SK-N-SH treated with all-trans-retinoic acid at 6 μM for 48 hours (cell line): ENCODE results near the gene WDR18.

ENCODE experiments used
- BACH2 ChIP-seq: fragments of 250-450 bp; sonication (Bioruptor Pico); IDR thresholded peaks from 2 replicates; pipeline ENCODE4 v1.9.0; 2021; ENCODE audit warnings: mild to moderate bottlenecking, borderline replicate concordance
- CREB5 ChIP-seq: fragments of 250-450 bp; sonication (Bioruptor Pico); IDR thresholded peaks from 2 replicates; pipeline ENCODE4 v1.5.1; 2020; ENCODE audit warnings: low read depth, mild to moderate bottlenecking, moderate library complexity
- CSRNP3 ChIP-seq: fragments of 250-450 bp; sonication (Bioruptor Pico); IDR thresholded peaks from 2 replicates; pipeline ENCODE4 v1.5.1; 2021; ENCODE audit warnings: mild to moderate bottlenecking, moderate library complexity
- ESRRG ChIP-seq: fragments of 250-450 bp; sonication (Bioruptor Pico); IDR thresholded peaks from 2 replicates; pipeline ENCODE4 v1.6.1; 2021; ENCODE audit warnings: mild to moderate bottlenecking
- PATZ1 ChIP-seq: fragments of 250-450 bp; sonication (Bioruptor Pico); IDR thresholded peaks from 2 replicates; pipeline ENCODE4 v1.8.0; 2020; ENCODE audit warnings: mild to moderate bottlenecking, moderate library complexity, borderline replicate concordance
- POU6F1 ChIP-seq: fragments of 250-450 bp; sonication (Bioruptor Pico); IDR thresholded peaks from 2 replicates; pipeline ENCODE4 v1.8.0; 2021; ENCODE audit warnings: low read depth, mild to moderate bottlenecking, moderate library complexity, borderline replicate concordance
- SNAI2 ChIP-seq: fragments of 250-450 bp; sonication (Bioruptor Pico); IDR thresholded peaks from 2 replicates; pipeline ENCODE4 v1.5.0; 2020; ENCODE audit warnings: mild to moderate bottlenecking, moderate library complexity
- ZC3H10 ChIP-seq: fragments of 250-450 bp; sonication (Bioruptor Pico); IDR thresholded peaks from 2 replicates; pipeline ENCODE4 v1.5.1; 2021; ENCODE audit warnings: mild to moderate bottlenecking, moderate library complexity

DNA sequence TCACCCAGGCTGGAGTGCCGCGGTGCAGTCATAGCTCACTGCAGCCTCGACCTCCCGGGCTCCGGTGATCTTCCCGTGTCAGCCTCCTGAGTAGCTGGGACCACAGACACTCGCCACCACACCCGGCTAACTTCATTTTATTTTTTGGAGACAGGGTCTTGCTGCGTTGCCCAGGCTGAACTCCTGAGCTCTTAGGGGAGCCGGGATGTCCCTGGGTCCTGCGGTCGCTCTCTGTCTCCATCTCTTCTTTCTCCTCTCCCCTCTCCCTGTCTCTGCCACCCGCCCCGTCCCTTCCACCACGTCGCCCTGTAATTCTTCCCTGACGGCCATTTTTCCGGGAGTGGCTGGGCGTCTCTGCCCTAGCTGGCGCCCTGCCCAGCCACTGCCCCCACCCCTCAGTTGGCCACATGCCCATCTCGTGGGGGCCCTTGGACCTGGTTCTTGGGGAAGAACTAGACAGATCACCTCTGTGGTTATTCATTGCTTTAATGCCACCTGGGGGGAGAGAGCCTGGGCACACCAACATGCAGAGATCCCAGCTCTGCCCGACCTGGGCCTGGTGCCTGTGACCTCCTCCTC lies 39.4 kb upstream of the WDR18 start:
- no peak for TF ChIP-seq POU6F1 (CRISPR knock-in tag)
- TF ChIP-seq ESRRG (CRISPR knock-in tag), result no peak
- TF ChIP-seq PATZ1, result no peak
- no peak for TF ChIP-seq CREB5 (CRISPR knock-in tag)
- TF ChIP-seq CSRNP3 (CRISPR knock-in tag), result no peak
- TF ChIP-seq SNAI2 (CRISPR knock-in tag), result no peak
- no peak for TF ChIP-seq ZC3H10
- no peak for TF ChIP-seq BACH2 (CRISPR knock-in tag)
